WTC11 (cell line): ENCODE measurements around the gene MEAF6. TPM values are rescaled to one million over a fixed set of nuclear protein-coding genes. Genes with fewer than 3 reads are reported as not detected.

ENCODE experiments used
- ATAC-seq: fragments of 200-7000 bp; cut with Tn5 transposase; 2 replicates; pipeline ENCODE4 v1.10.0; 2021; ENCODE audit warnings: mild to moderate bottlenecking, moderate library complexity
- CTCF ChIA-PET: fragments of 300-600 bp; sonication (Branson Sonifier 250); formaldehyde crosslinking; loops from one replicate; lab custom pipeline; 2021; ENCODE audit warnings: antibody characterized with exemption; lab: Charles Lee
- POLR2A ChIA-PET: fragments of 350-600 bp; sonication (Branson Sonifier 250); formaldehyde crosslinking; loops from one replicate; lab custom pipeline; 2021; ENCODE audit warnings: antibody characterized with exemption; lab: Charles Lee
- DNase-seq: peaks from one replicate; pipeline ENCODE4 v3.0.0; 2021; ENCODE audit warnings: low spot score
- H3K27ac Mint-ChIP-seq: 2 replicates; pipeline ENCODE4 v1.8.0; 2021; ENCODE audit warnings: mixed read lengths
- H3K27me3 Mint-ChIP-seq: 2 replicates; pipeline ENCODE4 v1.8.0; 2021; ENCODE audit warnings: low read depth, mild to moderate bottlenecking, moderate library complexity, mixed read lengths
- H3K36me3 Mint-ChIP-seq: 2 replicates; pipeline ENCODE4 v1.8.0; 2021; ENCODE audit warnings: mixed read lengths
- H3K4me1 Mint-ChIP-seq: 2 replicates; pipeline ENCODE4 v1.8.0; 2022; ENCODE audit warnings: mixed read lengths
- H3K4me3 Mint-ChIP-seq: 2 replicates; pipeline ENCODE4 v1.8.0; 2021; ENCODE audit warnings: mild to moderate bottlenecking, moderate library complexity, mixed read lengths
- H3K9me3 Mint-ChIP-seq: 2 replicates; pipeline ENCODE4 v1.8.0; 2021; ENCODE audit warnings: mixed read lengths
- ATF1 ChIP-seq: sonication (generic); formaldehyde crosslinking; IDR thresholded peaks from 2 replicates; pipeline ENCODE4 v1.8.1; 2023; ENCODE audit warnings: mild to moderate bottlenecking, moderate library complexity, missing genetic modification reagents
- ESRRA ChIP-seq: sonication (generic); formaldehyde crosslinking; IDR thresholded peaks from 2 replicates; pipeline ENCODE4 v1.8.1; 2022; ENCODE audit warnings: mild to moderate bottlenecking, missing genetic modification reagents, borderline replicate concordance
- ETV6 ChIP-seq: sonication (generic); formaldehyde crosslinking; IDR thresholded peaks from 2 replicates; pipeline ENCODE4 v1.8.1; 2022; ENCODE audit warnings: mild to moderate bottlenecking, missing genetic modification reagents
- FOXK1 ChIP-seq: sonication (generic); formaldehyde crosslinking; IDR thresholded peaks from 2 replicates; pipeline ENCODE4 v1.8.0; 2022; ENCODE audit warnings: mild to moderate bottlenecking, moderate library complexity, missing genetic modification reagents
- GTF2I ChIP-seq: fragments of 250-450 bp; sonication (Bioruptor Pico); conservative IDR thresholded peaks from 2 replicates; pipeline ENCODE4 v1.4.0; 2021; ENCODE audit warnings: mild to moderate bottlenecking
- HMGXB4 ChIP-seq: sonication (generic); formaldehyde crosslinking; IDR thresholded peaks from 2 replicates; pipeline ENCODE4 v1.8.1; 2023; ENCODE audit warnings: mild to moderate bottlenecking, moderate library complexity, missing genetic modification reagents
- MXD4 ChIP-seq: fragments of 250-450 bp; sonication (Bioruptor Pico); IDR thresholded peaks from 2 replicates; pipeline ENCODE4 v1.8.0; 2021; ENCODE audit warnings: mild to moderate bottlenecking, moderate library complexity, borderline replicate concordance
- NR1H2 ChIP-seq: sonication (generic); formaldehyde crosslinking; IDR thresholded peaks from 2 replicates; pipeline ENCODE4 v1.9.0; 2021; ENCODE audit warnings: mild to moderate bottlenecking, moderate library complexity, missing genetic modification reagents
- NR2C2 ChIP-seq: sonication (generic); formaldehyde crosslinking; IDR thresholded peaks from 2 replicates; pipeline ENCODE4 v1.8.0; 2022; ENCODE audit warnings: mild to moderate bottlenecking, missing genetic modification reagents
- PRDM15 ChIP-seq: sonication (generic); formaldehyde crosslinking; IDR thresholded peaks from 2 replicates; pipeline ENCODE4 v1.8.0; 2022; ENCODE audit warnings: missing genetic modification reagents
- RORB ChIP-seq: fragments of 250-450 bp; sonication (Bioruptor Pico); IDR thresholded peaks from 2 replicates; pipeline ENCODE4 v1.9.0; 2021; ENCODE audit warnings: mild to moderate bottlenecking
- SOX15 ChIP-seq: fragments of 250-450 bp; sonication (Bioruptor Pico); IDR thresholded peaks from 2 replicates; pipeline ENCODE4 v1.9.0; 2021; ENCODE audit warnings: mild to moderate bottlenecking
- ZMAT4 ChIP-seq: fragments of 250-450 bp; sonication (Bioruptor Pico); IDR thresholded peaks from 2 replicates; pipeline ENCODE4 v1.9.0; 2021; ENCODE audit warnings: mild to moderate bottlenecking
- ZNF138 ChIP-seq: sonication (generic); formaldehyde crosslinking; conservative IDR thresholded peaks from 2 replicates; pipeline ENCODE4 v1.8.1; 2022; ENCODE audit warnings: mild to moderate bottlenecking, moderate library complexity, missing genetic modification reagents
- ZNF281 ChIP-seq: sonication (generic); formaldehyde crosslinking; IDR thresholded peaks from 2 replicates; pipeline ENCODE4 v1.8.0; 2023; ENCODE audit warnings: mild to moderate bottlenecking, missing genetic modification reagents
- ZNF532 ChIP-seq: fragments of 250-450 bp; sonication (Bioruptor Pico); IDR thresholded peaks from 2 replicates; pipeline ENCODE4 v1.9.0; 2021; ENCODE audit warnings: mild to moderate bottlenecking, borderline replicate concordance
- total RNA-seq: library from RNA; stranded (reverse); gene quantifications from 3 replicates; pipeline ENCODE4 v1.2.3, GENCODE V29; 2021

Gene MEAF6
- total RNA-seq, 1 experiment from 2014 or later, result 37.4 TPM

GRCh38 chr1:37537378-37537777 lies 22.8 kb upstream of the MEAF6 start:
- no peak overlapping the region for H3K27ac Mint-ChIP-seq
- ATAC-seq, result no peak
- no peak for DNase-seq
- CTCF ChIA-PET, result no interaction called here
- no peaks in the 10 kb centered on the region for H3K4me1 Mint-ChIP-seq
- no peak for TF ChIP-seq NR2C2
- TF ChIP-seq HMGXB4, result no peak
- no peak for TF ChIP-seq ZMAT4 (CRISPR knock-in tag)
- no peak for TF ChIP-seq PRDM15 (CRISPR knock-in tag)
- no peak for TF ChIP-seq SOX15 (CRISPR knock-in tag)
- TF ChIP-seq ZNF532, result no peak
- H3K27me3 Mint-ChIP-seq, result no peaks in the 10 kb centered on the region
- H3K36me3 Mint-ChIP-seq, result peaks cover 55% of the 10 kb centered on the region
- no peak overlapping the region for H3K4me3 Mint-ChIP-seq
- POLR2A ChIA-PET, result no interaction called here
- no peaks in the 10 kb centered on the region for H3K9me3 Mint-ChIP-seq

- H3K36me3 Mint-ChIP-seq, result peaks cover 30% of the 10 kb centered on the region
- no peak for ATAC-seq
- no peaks in the 10 kb centered on the region for H3K9me3 Mint-ChIP-seq
- ChIA-PET POLR2A (no interaction called here), CTCF (interaction anchor here (1.1 kb wide), 1 partner anchor 47 kb away, joined by 3 read pairs; no protein-coding TSS in a partner anchor)
- H3K27me3 Mint-ChIP-seq, result no peaks in the 10 kb centered on the region
- DNase-seq, result no peak
- no peaks in the 10 kb centered on the region for H3K4me1 Mint-ChIP-seq
- H3K27ac Mint-ChIP-seq, result no peak overlapping the region; the same call in 1 of the 2 replicates
- no peak overlapping the region for H3K4me3 Mint-ChIP-seq
- no peak for TF ChIP-seq ATF1 (CRISPR knock-in tag)
- no peak for TF ChIP-seq MXD4
- TF ChIP-seq RORB (CRISPR knock-in tag), result no peak
- no peak for TF ChIP-seq NR1H2 (CRISPR knock-in tag)
- TF ChIP-seq ZNF138 (CRISPR knock-in tag), result no peak
- no peak for TF ChIP-seq FOXK1
- no peak for TF ChIP-seq ESRRA (CRISPR knock-in tag)
- TF ChIP-seq ZNF281, result no peak
- TF ChIP-seq ETV6, result no peak
- TF ChIP-seq ZMAT4 (CRISPR knock-in tag), result no peak
- TF ChIP-seq PRDM15 (CRISPR knock-in tag), result no peak
- no peak for TF ChIP-seq GTF2I (CRISPR knock-in tag)
- TF ChIP-seq NR2C2, result no peak
These were observed 18.9 kb upstream of the MEAF6 start for GRCh38 chr1:37533317-37534093.
